HEK293T (cell line): Measurements from ENCODE around the gene KARS1.

Experiments used
- ARNT ChIP-seq: fragments of 450-650 bp; IDR thresholded peaks from 2 replicates; pipeline ENCODE4 v1.6.1; 2017; ENCODE audit warnings: mild to moderate bottlenecking
- BHLHE40 ChIP-seq: fragments of 450-650 bp; IDR thresholded peaks from 2 replicates; pipeline ENCODE4 v1.6.1; 2016; ENCODE audit warnings: mild to moderate bottlenecking, moderate library complexity, borderline replicate concordance
- ELF4 ChIP-seq: fragments of 450-650 bp; IDR thresholded peaks from 2 replicates; pipeline ENCODE4 v1.6.1; 2017; ENCODE audit warnings: antibody characterized with exemption
- FOXA1 ChIP-seq: fragments of 450-650 bp; IDR thresholded peaks from 2 replicates; pipeline ENCODE4 v1.6.1; 2016; ENCODE audit warnings: mild to moderate bottlenecking
- HDGF ChIP-seq: fragments of 450-650 bp; IDR thresholded peaks from 2 replicates; pipeline ENCODE4 v1.6.1; 2017; ENCODE audit warnings: antibody characterized with exemption, borderline replicate concordance
- SP1 ChIP-seq: fragments of 450-650 bp; IDR thresholded peaks from 2 replicates; pipeline ENCODE4 v1.6.1; 2017
- SUZ12 ChIP-seq: fragments of 450-650 bp; IDR thresholded peaks from 2 replicates; pipeline ENCODE4 v1.6.1; 2016; ENCODE audit warnings: mild to moderate bottlenecking
- TARDBP ChIP-seq: fragments of 450-650 bp; IDR thresholded peaks from 2 replicates; pipeline ENCODE4 v1.6.1; 2016
- ZNF384 ChIP-seq: fragments of 450-650 bp; IDR thresholded peaks from 2 replicates; pipeline ENCODE4 v1.6.1; 2016

GRCh38 chr16:75640598-75640997, 6.9 kb downstream of the KARS1 start:
- TF ChIP-seq BHLHE40 (no peak), SP1 (no peak), ZNF384 (no peak), HDGF (no peak), ELF4 (no peak), TARDBP (no peak), ARNT (no peak), FOXA1 (no peak), SUZ12 (no peak)
